HEK293T (cell line): Measurements from ENCODE around the gene CLUH.

Experiments used
- BHLHE40 ChIP-seq: fragments of 450-650 bp; IDR thresholded peaks from 2 replicates; pipeline ENCODE4 v1.6.1; 2016; ENCODE audit warnings: mild to moderate bottlenecking, moderate library complexity, borderline replicate concordance
- ELF4 ChIP-seq: fragments of 450-650 bp; IDR thresholded peaks from 2 replicates; pipeline ENCODE4 v1.6.1; 2017; ENCODE audit warnings: antibody characterized with exemption
- FOXA1 ChIP-seq: fragments of 450-650 bp; IDR thresholded peaks from 2 replicates; pipeline ENCODE4 v1.6.1; 2016; ENCODE audit warnings: mild to moderate bottlenecking
- FOXK2 ChIP-seq: fragments of 450-650 bp; IDR thresholded peaks from 2 replicates; pipeline ENCODE4 v1.6.1; 2016; ENCODE audit warnings: mild to moderate bottlenecking
- FOXM1 ChIP-seq: fragments of 450-650 bp; IDR thresholded peaks from 2 replicates; pipeline ENCODE4 v1.6.1; 2017; ENCODE audit warnings: mild to moderate bottlenecking, borderline replicate concordance
- L3MBTL2 ChIP-seq: fragments of 450-650 bp; conservative IDR thresholded peaks from 2 replicates; pipeline ENCODE4 v1.6.1; 2016; ENCODE audit warnings: mild to moderate bottlenecking
- NFRKB ChIP-seq: fragments of 450-650 bp; IDR thresholded peaks from 2 replicates; pipeline ENCODE4 v1.6.1; 2016; ENCODE audit warnings: mild to moderate bottlenecking, moderate library complexity
- PKNOX1 ChIP-seq: fragments of 450-650 bp; IDR thresholded peaks from 2 replicates; pipeline ENCODE4 v1.6.1; 2016
- SP1 ChIP-seq: fragments of 450-650 bp; IDR thresholded peaks from 2 replicates; pipeline ENCODE4 v1.6.1; 2017
- SUZ12 ChIP-seq: fragments of 450-650 bp; IDR thresholded peaks from 2 replicates; pipeline ENCODE4 v1.6.1; 2016; ENCODE audit warnings: mild to moderate bottlenecking
- TARDBP ChIP-seq: fragments of 450-650 bp; IDR thresholded peaks from 2 replicates; pipeline ENCODE4 v1.6.1; 2016
- ZNF384 ChIP-seq: fragments of 450-650 bp; IDR thresholded peaks from 2 replicates; pipeline ENCODE4 v1.6.1; 2016

GRCh38 chr17:2687074-2687418 lies 24.5 kb downstream of the CLUH start:
- no peak for TF ChIP-seq TARDBP
- no peak for TF ChIP-seq PKNOX1
- TF ChIP-seq NFRKB: no peak
- TF ChIP-seq ELF4: no peak
- no peak for TF ChIP-seq SP1
- no peak for TF ChIP-seq FOXM1
- TF ChIP-seq FOXA1: no peak
- no peak for TF ChIP-seq ZNF384
- TF ChIP-seq L3MBTL2: no peak
- no peak for TF ChIP-seq BHLHE40
- TF ChIP-seq SUZ12: no peak
- no peak for TF ChIP-seq FOXK2
